Osteoblast (primary cell): ENCODE data around the gene GABRA1. TPM values are rescaled to one million over a fixed set of nuclear protein-coding genes. Genes with fewer than 3 reads are reported as not detected.

Experiments
- DNase-seq: peaks from one replicate; pipeline ENCODE4 v3.0.0; 2011; ENCODE audit warnings: low spot score, mixed read lengths; ENCODE audit not compliant: insufficient read length; ENCODE audit errors: missing footprints
- H2AFZ ChIP-seq: 2 replicates; pipeline ENCODE4 v1.6.0; 2011; ENCODE audit warnings: mild to moderate bottlenecking, low read length
- H3K27ac ChIP-seq: 2 replicates; pipeline ENCODE4 v1.5.1; 2011; ENCODE audit warnings: mild to moderate bottlenecking, low read depth, low read length, moderate library complexity
- H3K27me3 ChIP-seq: 2 replicates; pipeline ENCODE4 v1.6.0; 2012; ENCODE audit warnings: mild to moderate bottlenecking, control low read depth, inconsistent platforms, low read length, moderate library complexity; ENCODE audit not compliant: insufficient read depth
- H3K36me3 ChIP-seq: 2 replicates; pipeline ENCODE4 v1.5.1; 2011; ENCODE audit warnings: mild to moderate bottlenecking, low read length, control low read depth, moderate library complexity; ENCODE audit not compliant: insufficient read depth
- H3K4me1 ChIP-seq: 2 replicates; pipeline ENCODE4 v1.5.1; 2011; ENCODE audit warnings: mild to moderate bottlenecking, low read length, control low read depth, moderate library complexity; ENCODE audit not compliant: insufficient read depth
- H3K4me2 ChIP-seq: 2 replicates; pipeline ENCODE4 v1.6.0; 2011; ENCODE audit warnings: mild to moderate bottlenecking, low read length; ENCODE audit not compliant: insufficient read depth
- H3K4me3 ChIP-seq: fragments of 200-600 bp; sonication (generic); 3 replicates; pipeline ENCODE4 v1.5.1; 2012; ENCODE audit warnings: mild to moderate bottlenecking, low read length, inconsistent platforms; ENCODE audit not compliant: insufficient read depth
- H3K79me2 ChIP-seq: 2 replicates; pipeline ENCODE4 v1.6.0; 2012; ENCODE audit warnings: mild to moderate bottlenecking, low read length, control low read depth, inconsistent platforms; ENCODE audit not compliant: insufficient read depth
- H3K9me3 ChIP-seq: 2 replicates; pipeline ENCODE4 v1.5.1; 2011; ENCODE audit warnings: low read depth, low read length, control low read depth
- H4K20me1 ChIP-seq: 2 replicates; pipeline ENCODE4 v1.6.0; 2012; ENCODE audit warnings: mild to moderate bottlenecking, low read length, control low read depth; ENCODE audit not compliant: insufficient read depth
- total RNA-seq: library from RNA; depleted of rRNA; stranded (reverse); fragments of >200 nt; gene quantifications from 2 replicates; pipeline ENCODE4 v1.2.3, GENCODE V29; 2012
- TF ChIP-seq, protein P1 (sequence below): IDR thresholded peaks from 2 replicates; pipeline ENCODE4 v1.5.1; 2011; ENCODE audit warnings: mild to moderate bottlenecking, low read depth, low read length, moderate library complexity; ENCODE audit errors: extremely low read depth

The GABRA1 gene
- total RNA-seq, 1 donor = not detected

DNA sequence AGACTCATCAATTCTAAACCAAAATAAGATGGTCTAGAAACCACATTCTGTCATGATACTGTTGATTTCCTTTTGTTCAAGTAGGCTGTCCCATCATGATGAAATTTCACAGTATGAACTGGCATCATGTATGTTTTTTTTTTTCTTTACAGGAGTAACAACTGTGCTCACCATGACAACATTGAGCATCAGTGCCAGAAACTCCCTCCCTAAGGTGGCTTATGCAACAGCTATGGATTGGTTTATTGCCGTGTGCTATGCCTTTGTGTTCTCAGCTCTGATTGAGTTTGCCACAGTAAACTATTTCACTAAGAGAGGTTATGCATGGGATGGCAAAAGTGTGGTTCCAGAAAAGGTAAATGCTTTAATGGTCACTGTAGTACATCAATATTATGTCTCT is 47.6 kb downstream of the GABRA1 start:
- no peak overlapping the region for H2AFZ ChIP-seq
- H3K27ac ChIP-seq = no peak overlapping the region
- no peaks in the 10 kb centered on the region for H3K36me3 ChIP-seq
- H3K27me3 ChIP-seq = no peaks in the 10 kb centered on the region
- no peak overlapping the region for H3K4me3 ChIP-seq
- H3K9me3 ChIP-seq = no peaks in the 10 kb centered on the region
- no peaks in the 10 kb centered on the region for H3K79me2 ChIP-seq
- no peaks in the 10 kb centered on the region for H3K4me1 ChIP-seq
- H4K20me1 ChIP-seq = no peaks in the 10 kb centered on the region
- H3K4me2 ChIP-seq = no peak overlapping the region
- TF ChIP-seq, protein P1, sequence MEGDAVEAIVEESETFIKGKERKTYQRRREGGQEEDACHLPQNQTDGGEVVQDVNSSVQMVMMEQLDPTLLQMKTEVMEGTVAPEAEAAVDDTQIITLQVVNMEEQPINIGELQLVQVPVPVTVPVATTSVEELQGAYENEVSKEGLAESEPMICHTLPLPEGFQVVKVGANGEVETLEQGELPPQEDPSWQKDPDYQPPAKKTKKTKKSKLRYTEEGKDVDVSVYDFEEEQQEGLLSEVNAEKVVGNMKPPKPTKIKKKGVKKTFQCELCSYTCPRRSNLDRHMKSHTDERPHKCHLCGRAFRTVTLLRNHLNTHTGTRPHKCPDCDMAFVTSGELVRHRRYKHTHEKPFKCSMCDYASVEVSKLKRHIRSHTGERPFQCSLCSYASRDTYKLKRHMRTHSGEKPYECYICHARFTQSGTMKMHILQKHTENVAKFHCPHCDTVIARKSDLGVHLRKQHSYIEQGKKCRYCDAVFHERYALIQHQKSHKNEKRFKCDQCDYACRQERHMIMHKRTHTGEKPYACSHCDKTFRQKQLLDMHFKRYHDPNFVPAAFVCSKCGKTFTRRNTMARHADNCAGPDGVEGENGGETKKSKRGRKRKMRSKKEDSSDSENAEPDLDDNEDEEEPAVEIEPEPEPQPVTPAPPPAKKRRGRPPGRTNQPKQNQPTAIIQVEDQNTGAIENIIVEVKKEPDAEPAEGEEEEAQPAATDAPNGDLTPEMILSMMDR = no peak
- DNase-seq = no peak

DNA sequence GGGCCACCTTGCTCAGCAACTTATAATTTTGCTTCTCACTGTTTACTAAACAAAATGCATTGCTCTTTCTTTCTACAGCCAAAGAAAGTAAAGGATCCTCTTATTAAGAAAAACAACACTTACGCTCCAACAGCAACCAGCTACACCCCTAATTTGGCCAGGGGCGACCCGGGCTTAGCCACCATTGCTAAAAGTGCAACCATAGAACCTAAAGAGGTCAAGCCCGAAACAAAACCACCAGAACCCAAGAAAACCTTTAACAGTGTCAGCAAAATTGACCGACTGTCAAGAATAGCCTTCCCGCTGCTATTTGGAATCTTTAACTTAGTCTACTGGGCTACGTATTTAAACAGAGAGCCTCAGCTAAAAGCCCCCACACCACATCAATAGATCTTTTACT is 49.1 kb downstream of the GABRA1 start:
- DNase-seq = no peak
- H3K4me1 ChIP-seq = no peaks in the 10 kb centered on the region
- H3K36me3 ChIP-seq = no peaks in the 10 kb centered on the region
- no peaks in the 10 kb centered on the region for H4K20me1 ChIP-seq
- no peaks in the 10 kb centered on the region for H3K27me3 ChIP-seq
- no peak overlapping the region for H2AFZ ChIP-seq
- H3K79me2 ChIP-seq = no peaks in the 10 kb centered on the region
- TF ChIP-seq, protein P1 = no peak
- H3K27ac ChIP-seq = no peak overlapping the region
- H3K4me3 ChIP-seq = no peak overlapping the region
- H3K9me3 ChIP-seq = no peaks in the 10 kb centered on the region
- H3K4me2 ChIP-seq = no peak overlapping the region

DNA sequence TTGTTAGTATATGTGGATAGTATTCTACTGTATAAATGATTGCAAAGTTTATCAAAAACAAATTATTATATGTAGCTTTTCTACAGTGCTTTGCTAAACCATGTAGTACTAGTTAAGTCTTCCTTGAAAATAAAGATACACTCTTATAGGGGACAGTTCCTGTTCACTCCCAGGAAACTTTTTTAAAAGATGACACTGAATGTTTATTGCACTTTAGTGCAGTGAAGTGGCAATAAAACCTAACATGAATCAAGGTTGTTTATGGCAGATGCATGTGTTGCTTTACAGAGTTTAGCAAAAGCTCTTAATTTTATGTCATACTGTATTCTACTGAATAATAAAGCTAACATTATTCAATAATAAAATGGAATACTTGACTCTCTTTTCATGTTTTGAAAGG is 51.7 kb downstream of the GABRA1 start:
- Histone ChIP-seq H4K20me1 (no peaks in the 10 kb centered on the region), H3K79me2 (no peaks in the 10 kb centered on the region), H2AFZ (no peak overlapping the region), H3K9me3 (no peaks in the 10 kb centered on the region), H3K4me1 (no peaks in the 10 kb centered on the region), H3K4me2 (no peak overlapping the region), H3K27ac (no peak overlapping the region), H3K27me3 (no peaks in the 10 kb centered on the region), H3K36me3 (no peaks in the 10 kb centered on the region), H3K4me3 (no peak overlapping the region)
- no peak for DNase-seq
- TF ChIP-seq, protein P1 = no peak

DNA sequence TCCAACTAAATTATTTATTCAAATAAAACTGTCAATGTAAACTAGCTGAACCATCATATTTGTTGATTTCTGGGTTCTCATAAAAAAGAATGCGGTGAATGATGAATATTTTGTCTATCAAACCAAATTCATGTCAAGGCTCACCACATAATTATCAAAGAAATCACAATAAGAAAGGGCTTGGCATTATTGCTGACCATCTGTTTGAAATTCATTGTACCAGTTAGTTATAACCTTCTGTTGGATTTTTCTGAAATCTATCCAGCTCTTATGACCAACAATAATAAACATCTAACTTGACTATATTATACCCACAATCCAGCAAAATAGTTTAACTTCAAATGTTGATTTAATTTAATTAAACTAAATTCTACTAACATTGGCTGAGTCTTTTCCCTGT is 53.1 kb downstream of the GABRA1 start:
- Histone ChIP-seq H3K4me3 (no peak overlapping the region), H4K20me1 (no peaks in the 10 kb centered on the region), H3K27me3 (no peaks in the 10 kb centered on the region), H3K4me1 (no peaks in the 10 kb centered on the region), H3K9me3 (no peaks in the 10 kb centered on the region), H3K36me3 (no peaks in the 10 kb centered on the region), H3K4me2 (no peak overlapping the region), H3K79me2 (no peaks in the 10 kb centered on the region), H2AFZ (no peak overlapping the region), H3K27ac (no peak overlapping the region)
- TF ChIP-seq, protein P1 = no peak
- DNase-seq = no peak
